Stimulated activated CD4-positive, alpha-beta T cell treated with anti-CD3 and anti-CD28 coated beads, TNF-alpha, amount 100 ng/mL, for 1 hour (primary cell): ENCODE results near the gene OR6C75.
"Not testable (repeated sequence)": the region's sequence is repeated elsewhere in the genome, so short reads cannot be mapped to it uniquely, and the experiment has no call there.

Experiments used
- DNase-seq, 3 donors: peaks; one replicate each; pipeline ENCODE4 v3.0.0-alpha.2; 2020; ENCODE audit warnings: low read depth in 3 of 3, low spot score in 1 of 3

The OR6C75 gene

DNA sequence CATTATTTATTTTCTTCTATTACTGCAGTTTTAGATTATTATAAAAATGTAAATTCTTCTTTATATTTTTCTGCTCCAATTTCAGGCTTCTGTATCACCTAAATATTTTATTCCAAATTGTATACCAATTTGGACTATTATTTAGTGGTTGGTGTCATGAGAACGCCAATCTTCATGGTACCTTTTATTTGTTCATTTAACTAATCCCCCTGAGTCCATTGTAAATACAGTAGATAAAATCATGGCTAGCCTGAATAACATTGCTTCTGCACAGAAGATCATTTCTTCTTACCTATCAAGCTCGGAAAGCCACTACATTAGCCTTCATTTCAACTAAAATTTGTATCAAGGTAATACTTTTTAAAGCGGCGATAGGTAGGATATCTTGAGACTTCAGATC is at the start of gene OR6C75:
Gene OR6C75 (plus strand): TSS at position 301 of the 400 bp plus-strand sequence. CDS start 2,136 bp downstream, outside the sequence.
- DNase-seq = no peak

DNA sequence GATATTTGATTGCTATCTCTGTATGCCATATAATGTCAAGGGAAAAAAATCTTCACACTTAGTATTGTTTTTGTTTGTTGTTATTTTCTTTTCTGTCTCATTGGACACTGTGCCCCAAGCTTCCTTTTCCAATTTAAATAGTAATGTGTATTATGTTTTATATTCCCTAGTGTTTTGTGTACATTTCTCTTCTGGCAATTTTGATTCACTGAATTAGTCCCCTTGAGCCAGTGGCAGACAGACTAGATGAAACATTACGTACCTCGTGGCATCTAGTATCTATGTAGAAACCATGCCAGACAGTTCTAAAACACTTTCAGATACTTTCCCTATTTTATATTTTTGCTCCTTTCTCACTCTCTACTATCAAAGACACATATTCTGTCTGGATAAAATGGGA is 48.7 kb upstream of the OR6C75 start, which contains the start of gene OR6C1:
Gene OR6C1 (plus strand): TSS at position 301 of the 400 bp plus-strand sequence. CDS start 6,257 bp downstream, outside the sequence.
- no peak for DNase-seq

- no peak for DNase-seq
Measured at GRCh38 chr12:55320201-55320600, 42.6 kb upstream of the OR6C75 start.

- not testable (repeated sequence) for DNase-seq
Measured at GRCh38 chr12:55325801-55326200, 37.0 kb upstream of the OR6C75 start.

DNA sequence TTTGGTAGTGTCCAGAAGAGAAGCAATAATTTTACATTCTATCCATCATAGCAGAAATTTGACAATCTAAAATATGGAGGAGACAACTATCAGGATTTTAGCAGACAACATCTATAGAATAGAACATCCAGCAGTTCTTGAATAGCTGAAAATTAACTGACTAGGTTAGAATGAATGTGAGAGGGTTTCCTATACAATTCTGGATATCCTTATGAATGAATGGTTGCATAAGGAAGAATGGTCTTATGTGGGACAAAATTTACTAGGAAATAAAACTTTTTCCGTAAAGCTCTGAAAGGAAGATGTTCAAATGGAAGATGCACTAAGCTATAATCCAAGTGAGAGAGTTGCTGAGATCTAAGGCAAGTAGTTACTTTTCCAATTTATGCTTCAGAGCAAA is 32.3 kb upstream of the OR6C75 start, which contains the start of gene OR6C3:
Gene OR6C3 (plus strand): TSS at position 301 of the 400 bp plus-strand sequence. CDS start 955 bp downstream, outside the sequence.
- DNase-seq = no peak

DNA sequence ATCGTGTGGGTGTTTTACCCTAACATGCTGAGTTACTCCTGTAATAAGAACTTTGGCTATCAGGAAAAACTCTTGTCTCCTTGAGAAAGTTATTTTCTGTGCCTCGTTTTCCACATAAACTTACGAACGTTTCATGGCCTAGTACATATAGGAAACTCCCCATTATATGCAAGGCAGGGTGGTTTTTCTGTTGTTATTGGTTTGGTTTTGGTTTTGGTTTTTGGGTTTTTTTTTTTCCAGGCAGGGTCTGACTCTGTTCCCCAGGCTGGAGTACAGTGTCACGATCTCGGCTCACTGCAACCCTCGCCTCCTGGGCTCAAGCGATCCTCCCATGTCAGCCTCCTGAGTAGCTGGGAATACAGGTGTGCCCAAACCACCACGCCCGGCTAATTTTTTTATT is 26.8 kb upstream of the OR6C75 start:
- no peak for DNase-seq

GRCh38 chr12:55355338-55355737 is 7.4 kb upstream of the OR6C75 start:
- DNase-seq = not testable (repeated sequence)

- no peak for DNase-seq
Measured at GRCh38 chr12:55365086-55365485, 2.3 kb downstream of the OR6C75 start.

DNA sequence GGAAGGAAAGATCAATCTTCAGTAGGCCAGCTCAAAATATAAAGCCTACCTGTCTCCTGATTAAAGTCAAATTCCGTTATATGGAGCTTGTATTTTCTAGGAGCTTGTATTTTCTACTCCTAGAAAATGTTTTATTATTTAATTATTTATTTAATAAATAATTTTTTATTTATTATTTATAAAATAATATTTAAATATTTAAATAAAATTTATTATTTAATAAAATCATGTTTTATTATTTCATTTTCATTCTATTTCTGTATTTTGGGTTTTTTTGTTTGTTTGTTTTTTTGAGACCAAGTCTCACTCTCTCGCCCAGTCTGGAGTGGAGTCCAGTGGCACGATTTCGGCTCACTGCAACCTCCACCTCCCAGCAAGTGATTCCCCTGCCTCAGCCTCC is 9.7 kb downstream of the OR6C75 start:
- no peak for DNase-seq

DNA sequence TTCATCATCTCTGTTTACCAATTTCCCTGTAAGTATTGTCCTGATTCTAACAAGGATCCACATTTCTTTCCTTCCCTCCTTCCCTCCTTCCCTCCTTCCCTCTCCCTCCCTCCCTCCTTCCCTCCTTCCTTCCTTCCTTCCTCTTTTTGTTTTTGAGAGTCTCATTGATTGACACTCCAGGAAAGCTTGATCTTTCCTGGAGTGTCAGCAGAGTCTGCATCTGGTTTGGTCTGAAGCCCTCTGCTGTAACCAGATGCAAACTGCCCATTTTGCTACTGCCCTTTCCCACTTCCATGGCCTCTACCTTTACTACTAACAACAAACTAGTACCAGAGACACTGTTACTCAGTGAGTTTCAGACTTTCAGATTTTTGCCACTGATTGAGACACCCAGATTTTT is 23.1 kb downstream of the OR6C75 start:
- no peak for DNase-seq

DNA sequence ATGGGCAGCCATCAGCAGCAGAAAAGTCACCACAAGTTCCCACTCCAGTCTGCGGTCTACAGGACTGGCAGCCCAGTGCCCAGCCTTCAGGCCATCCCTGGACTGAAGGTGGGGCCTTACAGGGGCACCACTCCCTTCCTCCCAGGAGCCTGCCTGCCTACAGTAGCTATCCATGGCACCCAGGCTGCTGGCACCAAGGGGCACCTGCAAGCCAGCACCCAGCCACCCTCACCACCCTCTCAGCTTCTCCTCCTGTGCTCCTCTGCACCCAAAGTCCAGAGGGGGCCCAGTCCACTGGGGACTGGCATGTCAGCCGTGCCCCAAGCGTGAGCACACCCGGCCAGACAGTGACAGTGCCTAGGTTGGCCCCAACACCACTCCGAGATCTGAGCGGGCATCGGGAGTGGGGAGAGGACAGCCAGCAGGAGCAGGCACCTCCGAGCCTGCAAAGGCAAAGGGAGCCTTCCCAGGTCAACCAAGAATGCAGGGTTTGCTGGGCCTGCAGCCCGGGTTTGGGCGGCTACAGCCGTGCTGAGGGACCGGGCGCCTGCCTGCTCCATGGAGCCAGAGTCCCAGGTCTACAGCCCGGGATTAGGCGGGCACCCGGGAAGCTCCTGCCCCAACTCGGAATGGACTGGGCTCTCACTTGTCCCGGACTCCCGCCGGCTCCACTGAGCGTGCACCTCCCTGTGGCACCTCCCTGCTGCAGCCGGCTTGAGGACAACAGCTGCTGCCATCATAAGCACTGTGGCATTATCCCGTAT is 29.4 kb downstream of the OR6C75 start:
- DNase-seq = no peak

GRCh38 chr12:55396326-55396725 is 33.6 kb downstream of the OR6C75 start:
- DNase-seq = no peak

DNA sequence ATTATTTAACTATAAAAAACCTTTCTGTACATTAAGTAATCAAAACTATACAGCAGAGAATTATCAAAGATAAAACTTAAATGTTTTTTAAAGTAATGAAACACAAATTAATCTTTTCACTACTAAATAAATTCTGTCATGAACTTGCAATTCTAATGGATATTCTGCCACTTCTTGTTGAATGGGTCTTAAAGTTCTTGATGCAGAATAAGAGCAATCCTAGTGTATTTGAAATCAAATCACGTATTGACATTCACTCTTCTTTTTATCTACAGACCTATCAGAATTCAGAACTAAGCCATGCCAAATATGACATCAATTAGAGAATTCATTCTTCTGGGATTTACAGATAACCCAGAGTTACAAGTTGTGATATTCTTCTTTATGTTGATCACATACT is 37.5 kb downstream of the OR6C75 start, which contains the start of gene OR6C65:
Gene OR6C65 (plus strand): TSS at position 301 of the 400 bp plus-strand sequence. CDS start 0 bp downstream, at position 301.
- DNase-seq = no peak

GRCh38 chr12:55407866-55408265 is 45.1 kb downstream of the OR6C75 start:
- no peak for DNase-seq

DNA sequence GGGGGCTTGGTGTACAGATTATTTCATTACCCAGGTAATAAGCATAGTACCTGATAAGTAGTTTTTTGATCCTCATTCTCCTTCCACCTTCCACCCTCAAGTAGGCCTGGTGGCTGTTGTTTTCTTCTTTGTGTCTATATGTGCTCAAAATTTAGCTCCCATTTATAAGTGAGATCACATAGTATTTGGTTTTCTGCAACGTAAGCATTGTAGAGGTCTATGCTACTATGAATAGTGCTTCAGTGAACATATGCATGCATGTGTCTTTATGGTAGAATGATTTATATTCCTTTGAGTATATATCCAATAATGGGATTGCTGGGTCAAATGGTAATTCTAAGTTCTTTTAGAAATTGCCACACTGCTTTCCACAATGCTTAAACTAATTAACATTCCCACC is 46.4 kb downstream of the OR6C75 start:
- DNase-seq = not testable (repeated sequence)

DNA sequence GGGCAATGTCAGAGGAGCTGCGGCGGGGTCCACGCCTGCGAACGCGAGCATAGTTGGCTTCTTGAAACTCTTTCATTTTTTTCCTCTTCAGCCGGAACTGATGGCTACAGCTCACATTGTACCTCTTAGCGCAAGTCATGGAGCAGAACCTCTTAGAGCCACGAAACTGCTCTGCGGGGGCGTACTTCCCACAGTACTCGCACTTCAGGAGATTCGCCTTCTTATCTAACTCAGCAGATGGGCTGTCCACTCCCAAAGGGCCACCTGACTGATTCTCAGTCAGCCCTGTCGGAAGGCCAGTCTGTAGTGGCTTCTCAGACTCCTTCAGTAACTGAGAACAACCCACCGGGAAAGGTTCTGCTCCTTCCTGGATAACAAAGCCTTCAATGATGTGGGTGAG is 49.4 kb downstream of the OR6C75 start:
- not testable (repeated sequence) for DNase-seq

GRCh38 chr12:55413498-55414388 is 51.0 kb downstream of the OR6C75 start:
- DNase-seq = not testable (repeated sequence)

- not testable (repeated sequence) for DNase-seq
Measured at GRCh38 chr12:55414396-55414823, 51.6 kb downstream of the OR6C75 start.

DNA sequence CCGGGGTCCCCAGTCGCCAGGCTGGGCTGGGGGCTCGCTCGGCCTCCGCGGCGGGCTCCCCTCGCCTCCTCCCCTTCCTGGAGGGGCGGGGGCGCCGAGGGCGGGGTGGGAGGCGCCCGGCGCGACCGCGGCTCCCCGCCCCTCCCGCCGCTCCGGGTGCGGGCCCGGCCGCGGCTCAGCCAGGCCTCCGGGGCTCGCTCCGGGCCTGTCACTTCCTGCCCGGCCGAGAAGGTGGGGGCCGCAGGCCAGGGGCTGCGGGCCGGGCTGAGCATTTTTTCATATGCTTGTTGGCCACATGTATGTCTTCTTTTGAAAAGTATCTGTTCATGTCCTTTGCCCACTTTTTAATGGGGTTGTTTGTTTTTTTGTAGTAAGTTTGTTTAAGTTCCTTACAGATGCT is 52.1 kb downstream of the OR6C75 start:
- DNase-seq = not testable (repeated sequence)

GRCh38 chr12:55416961-55417360 is 54.2 kb downstream of the OR6C75 start:
- no peak for DNase-seq
